WI38 (cell line): ENCODE measurements around the gene IQCB1.

ENCODE experiments used
- H3K4me3 ChIP-seq: 2 replicates; pipeline ENCODE4 v1.5.1; 2011; ENCODE audit warnings: low read depth, mild to moderate bottlenecking, control low read depth, low read length
- TF ChIP-seq, protein P1 (sequence below): IDR thresholded peaks from 2 replicates; pipeline ENCODE4 v1.5.1; 2012; ENCODE audit warnings: low read depth, mild to moderate bottlenecking, control low read depth, low read length

Gene IQCB1

DNA sequence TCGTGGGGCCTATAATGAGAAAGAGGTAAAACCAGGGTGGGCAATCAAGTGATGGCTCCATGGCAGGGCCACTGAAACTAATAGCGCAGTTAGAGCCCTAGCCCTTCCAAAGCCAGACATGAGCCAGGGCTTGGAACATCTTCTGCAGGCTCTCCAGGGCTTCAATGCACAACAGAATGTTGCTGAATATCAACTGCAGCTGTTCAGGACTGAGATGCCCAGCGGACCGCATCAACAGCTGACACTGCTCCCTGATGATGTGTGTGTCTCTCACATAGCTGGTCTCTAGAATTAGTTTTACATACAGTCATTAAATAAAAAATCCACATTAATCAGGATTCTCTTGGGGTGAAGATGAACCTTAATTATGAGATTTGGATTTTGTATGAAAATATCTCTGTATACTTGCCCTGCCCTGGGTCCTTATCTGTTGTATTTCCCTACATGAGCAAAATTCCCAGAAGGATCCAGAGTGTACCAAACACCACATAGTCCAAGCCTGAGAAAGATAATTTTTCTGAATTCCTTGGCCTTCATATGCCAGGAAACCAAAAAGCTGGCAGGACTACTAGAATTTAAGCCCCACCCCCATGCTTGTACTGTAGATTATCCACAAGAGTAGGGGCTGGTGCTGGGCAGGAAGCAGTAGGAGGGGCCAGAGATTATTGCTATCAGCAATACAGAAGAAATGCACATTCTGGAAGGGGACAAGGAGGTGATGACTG lies 77.6 kb downstream of the IQCB1 start:
- no peak overlapping the region for H3K4me3 ChIP-seq
- TF ChIP-seq, protein P1, sequence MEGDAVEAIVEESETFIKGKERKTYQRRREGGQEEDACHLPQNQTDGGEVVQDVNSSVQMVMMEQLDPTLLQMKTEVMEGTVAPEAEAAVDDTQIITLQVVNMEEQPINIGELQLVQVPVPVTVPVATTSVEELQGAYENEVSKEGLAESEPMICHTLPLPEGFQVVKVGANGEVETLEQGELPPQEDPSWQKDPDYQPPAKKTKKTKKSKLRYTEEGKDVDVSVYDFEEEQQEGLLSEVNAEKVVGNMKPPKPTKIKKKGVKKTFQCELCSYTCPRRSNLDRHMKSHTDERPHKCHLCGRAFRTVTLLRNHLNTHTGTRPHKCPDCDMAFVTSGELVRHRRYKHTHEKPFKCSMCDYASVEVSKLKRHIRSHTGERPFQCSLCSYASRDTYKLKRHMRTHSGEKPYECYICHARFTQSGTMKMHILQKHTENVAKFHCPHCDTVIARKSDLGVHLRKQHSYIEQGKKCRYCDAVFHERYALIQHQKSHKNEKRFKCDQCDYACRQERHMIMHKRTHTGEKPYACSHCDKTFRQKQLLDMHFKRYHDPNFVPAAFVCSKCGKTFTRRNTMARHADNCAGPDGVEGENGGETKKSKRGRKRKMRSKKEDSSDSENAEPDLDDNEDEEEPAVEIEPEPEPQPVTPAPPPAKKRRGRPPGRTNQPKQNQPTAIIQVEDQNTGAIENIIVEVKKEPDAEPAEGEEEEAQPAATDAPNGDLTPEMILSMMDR, result no peak

DNA sequence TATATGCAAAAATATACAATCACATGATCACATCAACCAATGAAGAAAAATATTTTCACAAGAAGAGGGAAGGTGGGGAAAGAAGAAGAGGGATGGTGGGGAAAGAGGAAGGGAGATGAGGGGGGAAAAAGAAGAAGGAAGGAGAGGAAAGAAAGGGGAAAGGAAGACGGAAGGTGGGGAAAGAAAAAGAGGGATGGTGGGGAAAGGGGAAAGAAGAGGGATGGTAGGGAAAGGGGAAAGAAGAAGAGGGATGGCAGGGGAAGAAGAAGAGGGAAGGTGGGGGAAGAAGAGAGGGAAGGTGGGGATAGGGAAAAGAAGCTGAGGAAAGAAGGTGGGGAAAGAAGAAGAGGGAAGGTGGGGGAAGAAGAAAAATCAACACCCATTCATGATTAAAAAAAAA lies 82.1 kb downstream of the IQCB1 start:
- TF ChIP-seq, protein P1, result no peak
- no peak overlapping the region for H3K4me3 ChIP-seq

DNA sequence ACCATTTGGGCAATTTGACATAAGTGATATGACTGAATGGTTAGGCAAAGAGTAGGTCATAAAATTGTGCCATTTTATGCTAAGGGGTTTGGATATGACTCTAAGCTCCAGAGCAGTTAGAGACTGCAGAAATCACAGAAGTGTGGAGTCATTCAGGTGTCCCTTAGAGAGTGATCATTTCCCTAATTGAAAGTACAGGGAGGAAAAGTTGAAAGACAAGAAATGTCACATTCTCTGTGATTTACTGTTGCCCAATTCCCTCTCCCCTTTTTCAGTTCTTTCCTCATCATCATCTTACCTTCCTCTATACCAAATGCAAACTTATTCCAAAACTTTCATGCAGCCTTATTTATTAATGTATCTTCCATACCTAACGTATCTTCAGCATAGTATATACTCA lies 82.6 kb downstream of the IQCB1 start:
- TF ChIP-seq, protein P1, result no peak
- H3K4me3 ChIP-seq, result no peak overlapping the region

DNA sequence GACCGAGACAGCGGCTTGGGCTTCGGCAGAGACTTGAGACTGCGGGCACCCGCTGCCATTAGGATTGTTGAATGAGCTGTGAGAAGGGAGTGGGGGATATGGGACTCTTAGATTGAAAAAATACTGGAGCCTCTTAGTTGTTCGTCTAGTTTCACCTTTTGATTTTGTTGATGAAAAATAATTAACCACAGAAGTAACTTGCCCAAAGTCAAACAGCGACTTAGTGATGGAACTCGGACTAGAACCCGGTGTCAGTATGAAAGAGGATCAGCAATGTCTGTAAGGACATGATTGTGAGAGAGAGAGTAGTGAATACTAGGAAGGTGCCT lies 84.8 kb downstream of the IQCB1 start:
- TF ChIP-seq, protein P1, result no peak
- peak overlapping the region; percentile 96 for H3K4me3 ChIP-seq

DNA sequence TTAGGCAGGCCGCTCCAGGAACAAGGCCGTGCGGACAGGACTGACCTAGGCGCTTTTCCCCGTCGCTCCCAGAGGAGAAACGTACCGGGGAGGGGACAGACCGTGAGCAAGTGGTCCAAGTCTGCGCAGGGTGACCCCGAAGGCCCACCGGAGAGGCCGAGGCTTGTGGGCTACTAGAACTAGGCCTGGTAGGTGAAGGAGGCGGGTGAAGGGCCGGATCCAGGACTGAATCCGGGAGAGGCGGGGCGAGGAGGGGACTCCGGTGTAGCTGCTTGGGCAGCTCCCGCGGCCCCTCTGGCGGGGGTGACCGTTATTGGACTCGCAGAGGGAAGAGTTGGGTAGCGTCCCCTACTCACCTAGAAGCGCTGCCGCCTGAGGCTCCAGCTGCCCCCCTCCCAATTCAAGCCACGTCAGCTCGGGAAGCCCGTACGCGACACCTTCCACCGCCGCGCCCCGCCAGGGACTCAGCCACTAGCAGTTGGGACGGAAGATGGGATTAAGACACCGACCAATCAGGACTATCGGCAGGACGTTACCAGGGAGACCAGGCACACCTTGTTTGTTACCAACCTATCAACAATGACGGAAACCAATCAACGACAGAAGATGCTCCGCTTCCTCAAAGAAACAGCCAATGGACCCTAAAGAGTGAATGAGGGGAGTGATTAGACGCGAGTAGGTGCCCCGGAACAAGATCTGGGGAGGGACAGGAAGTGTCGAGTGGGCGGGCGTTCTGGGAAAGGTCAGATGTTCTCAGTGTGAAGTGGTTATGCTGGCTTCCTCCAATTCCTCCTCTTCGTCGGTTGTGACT lies 85.4 kb downstream of the IQCB1 start, which contains the start of gene GOLGB1:
GOLGB1 (minus strand) TSS at position 466 of the 811 bp plus-strand sequence. CDS start 18,770 bp downstream, outside the sequence.
- TF ChIP-seq, protein P1, result no peak

DNA sequence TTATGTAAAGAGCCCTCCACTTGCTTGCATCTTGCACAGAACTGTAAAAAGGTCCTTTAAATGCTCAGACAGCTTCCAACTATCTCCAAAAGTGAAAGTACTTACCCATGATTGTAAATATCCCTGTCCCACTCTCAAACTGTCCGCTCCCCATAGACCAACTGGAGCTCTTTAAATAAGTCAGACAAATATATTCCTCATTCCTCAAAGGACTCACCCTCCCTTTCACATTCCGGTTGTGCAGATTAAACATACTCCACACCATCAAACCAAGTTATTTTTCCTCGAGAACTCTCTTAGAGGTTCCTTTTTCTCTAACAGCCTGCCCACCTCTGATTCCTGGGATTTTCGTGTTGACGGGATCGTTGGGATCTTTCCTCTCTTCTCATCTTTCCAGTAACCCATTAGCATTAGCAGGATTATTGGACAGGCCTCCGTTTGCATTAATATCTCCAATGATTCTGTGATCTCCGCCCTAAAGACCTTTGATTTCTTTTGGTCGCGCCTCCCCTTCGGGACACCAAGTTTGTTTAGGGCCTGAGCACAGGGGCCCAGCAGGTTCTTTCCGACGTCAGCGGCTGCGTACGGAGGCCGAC lies 86.1 kb downstream of the IQCB1 start:
- TF ChIP-seq, protein P1, result no peak
- peak overlapping the region; percentile 96 for H3K4me3 ChIP-seq

More for the DNA sequence above, 85.4 kb downstream of the IQCB1 start, which contains the start of gene GOLGB1:
- H3K4me3 ChIP-seq, result peak within 1 kb of the TSS; percentile 96
